Psoas muscle (tissue), 8 donors: Measurements from ENCODE around the gene GNB1L. TPM values are rescaled to one million over a fixed set of nuclear protein-coding genes. Genes with fewer than 3 reads are reported as not detected.

ENCODE experiments used
- ATAC-seq, 4 donors: fragments of 200-7000 bp; cut with Tn5 transposase; one replicate each; pipeline ENCODE4 v1.9.1; 2020; ENCODE audit warnings: moderate library complexity in 3 of 4, mild to moderate bottlenecking in 2 of 4
- DNase-seq, 2 donors: peaks; one replicate each; pipeline ENCODE4 v3.0.0-alpha.2; 2020
- H3K27ac ChIP-seq: fragments of 200-600 bp; one replicate; pipeline ENCODE4 v1.8.0; 2022
- H3K27me3 ChIP-seq, 3 donors: fragments of 200-600 bp in 1 of 3; one replicate each; pipeline versions ENCODE4 v1.6.1 to v1.8.0; 2013 to 2022; ENCODE audit warnings: low read length in 2 of 3, mild to moderate bottlenecking in 2 of 3, moderate library complexity in 1 of 3; ENCODE audit not compliant: insufficient read depth in 3 of 3
- H3K36me3 ChIP-seq, 2 donors: fragments of 200-600 bp in 1 of 2; one replicate each; pipeline versions ENCODE4 v1.6.1 to v1.8.0; 2013 to 2022; ENCODE audit warnings: low read depth in 1 of 2, mild to moderate bottlenecking in 1 of 2, moderate library complexity in 1 of 2; ENCODE audit not compliant: insufficient read depth in 1 of 2
- H3K4me1 ChIP-seq: fragments of 200-600 bp; one replicate; pipeline ENCODE4 v1.8.0; 2022
- H3K4me3 ChIP-seq: fragments of 200-600 bp; one replicate; pipeline ENCODE4 v1.8.0; 2022; ENCODE audit warnings: mild to moderate bottlenecking
- H3K9me3 ChIP-seq: fragments of 200-600 bp; one replicate; pipeline ENCODE4 v1.8.0; 2022
- CTCF ChIP-seq: fragments of 200-600 bp; IDR thresholded peaks from one replicate; pipeline ENCODE4 v1.8.0; 2022; ENCODE audit warnings: antibody characterized with exemption
- WGBS, 3 donors: extraction: QIAGEN DNeasy Blood & Tissue Kit; methylation state at CpG; one replicate each; pipeline versions ENCODE4 v1.1.6 to v1.1.7; 2013; 5-methylcytosine and 5-hydroxymethylcytosine counted together
- intact Hi-C, 2 donors: fragments of 100-400 bp; cut with DNase I; formaldehyde crosslinking; loops; one replicate each; pipeline versions ENCODE4 v1.11.0 to v1.14.2; 2022
- polyA plus RNA-seq, 3 donors: library from polyadenylated mRNA; stranded (reverse); fragments of 200-250 nt; gene quantifications; one replicate each; pipeline ENCODE4 v1.2.3, GENCODE V29; 2013
- total RNA-seq, 4 donors: library from RNA; stranded (reverse); fragmentation: NEBNext Ultra II Directional in 2 of 4; extraction: Animal tissue kit (Norgen Biotek cat#: 25700) in 2 of 4; gene quantifications; one replicate each; pipeline versions ENCODE4 v1.2.1 to v1.2.4, GENCODE V29; 2021 to 2023
- donor health status: healthy with polysubstance abuse.
- donor health status: DM: no; HTN: no; CAD: no; lungs with moderate emphysema.
- donor health status: Bipolar disorder and iron deficiency.
- donor health status: healthy.
- donor health status: DM: yes; HTN: yes; CAD: no.
- donor health status: DM: no; HTN: no; CAD: no.
- donor health status: DM: no; HTN: no; CAD: no.
- donor health status: DM: yes; HTN: yes; CAD: no.

The GNB1L gene
- total and polyA plus RNA-seq, 7 donors, result 1.5 to 7.6 (median 3.3) TPM

GRCh38 chr22:19823902-19824211 is 30.8 kb downstream of the GNB1L start:
- no peaks in the 10 kb centered on the region for H3K36me3 ChIP-seq
- peak in 1 of 4 donors; percentile 19 for ATAC-seq
- no peaks in the 10 kb centered on the region for H3K27me3 ChIP-seq
- intact Hi-C loops, result no loop called here
- H3K9me3 ChIP-seq, result no peaks in the 10 kb centered on the region
- no peak for DNase-seq
- H3K27ac ChIP-seq, result no peak overlapping the region
- 92 to 97% (median 93%) methylated on average over 9 of the region's 9 CpGs for WGBS, 3 donors
- H3K4me3 ChIP-seq, result no peak overlapping the region
- no peak for TF ChIP-seq CTCF
- H3K4me1 ChIP-seq, result no peaks in the 10 kb centered on the region

- WGBS, 3 donors, result 78 to 85% (median 83%) methylated on average over 11 of the region's 11 CpGs
- ATAC-seq, result no peak
- H3K4me1 ChIP-seq, result no peaks in the 10 kb centered on the region
- H3K36me3 ChIP-seq, result no peaks in the 10 kb centered on the region
- no peak for DNase-seq
- TF ChIP-seq CTCF, result no peak
- no peak overlapping the region for H3K4me3 ChIP-seq
- no peaks in the 10 kb centered on the region for H3K27me3 ChIP-seq
- H3K9me3 ChIP-seq, result no peaks in the 10 kb centered on the region
- no peak overlapping the region for H3K27ac ChIP-seq
- intact Hi-C loops, result no loop called here
These were observed 31.3 kb downstream of the GNB1L start for GRCh38 chr22:19823191-19823901.

GRCh38 chr22:19822301-19823117 is 32.2 kb downstream of the GNB1L start:
- intact Hi-C loops, result no loop called here
- no peak overlapping the region for H3K4me3 ChIP-seq
- DNase-seq, result no peak
- no peaks in the 10 kb centered on the region for H3K9me3 ChIP-seq
- ATAC-seq, result no peak
- no peak overlapping the region for H3K27ac ChIP-seq
- no peaks in the 10 kb centered on the region for H3K27me3 ChIP-seq
- 85 to 90% (median 87%) methylated on average over 17 to 18 of the region's 18 CpGs for WGBS, 3 donors
- TF ChIP-seq CTCF, result no peak
- H3K4me1 ChIP-seq, result no peaks in the 10 kb centered on the region
- H3K36me3 ChIP-seq, result no peaks in the 10 kb centered on the region

- DNase-seq, result no peak
- Histone ChIP-seq H3K4me3 (no peak overlapping the region), H3K27me3 (no peaks in the 10 kb centered on the region), H3K9me3 (no peaks in the 10 kb centered on the region), H3K36me3 (no peaks in the 10 kb centered on the region), H3K27ac (no peak overlapping the region), H3K4me1 (no peaks in the 10 kb centered on the region)
- 90 to 93% (median 92%) methylated on average over 20 of the region's 20 CpGs for WGBS, 3 donors
- intact Hi-C loops, result no loop called here
- no peak for ATAC-seq
- no peak for TF ChIP-seq CTCF
These were observed 33.0 kb downstream of the GNB1L start for GRCh38 chr22:19821523-19822300.
